Endothelial cell of umbilical vein (primary cell): ENCODE measurements around the gene DCLK3. TPM values are rescaled to one million over a fixed set of nuclear protein-coding genes. Genes with fewer than 3 reads are reported as not detected.
A peak's percentile ranks its signal among the peaks of the same experiment; 100 is the strongest.

ENCODE experiments used
- BruUV-seq: library from RNA; stranded (reverse); fragments of 400-500 nt; replicated peaks from 2 replicates; lab custom pipeline; 2021; lab: Mats Ljungman, UMichigan
- CTCF ChIA-PET: fragments of 300-600, 350-600 bp; sonication (Branson Sonifier 250); formaldehyde crosslinking; loops from one replicate; lab custom pipeline; 2021; ENCODE audit warnings: antibody characterized with exemption, inconsistent platforms; lab: Charles Lee
- POLR2A ChIA-PET: fragments of 300-600, 350-600 bp; sonication (Branson Sonifier 250); formaldehyde crosslinking; loops from one replicate; lab custom pipeline; 2021; ENCODE audit warnings: antibody characterized with exemption, inconsistent platforms; lab: Charles Lee
- DNase-seq: peaks from one replicate; pipeline ENCODE4 v3.0.0-alpha.2; 2011; ENCODE audit warnings: low read depth, low spot score
- FAIRE-seq: peaks from 2 replicates; lab custom pipeline; 2011; peaks lifted over from hg19 to GRCh38; lab: Jason Lieb, UNC
- H2AFZ ChIP-seq: 2 replicates; pipeline ENCODE4 v1.6.0; 2012; ENCODE audit warnings: low read depth, low read length, control low read depth, inconsistent platforms
- H3K27ac ChIP-seq: 2 replicates; pipeline ENCODE4 v1.5.1; 2011; ENCODE audit warnings: low read depth, mild to moderate bottlenecking, control low read depth, low read length, moderate library complexity; ENCODE audit not compliant: insufficient read depth
- H3K27me3 ChIP-seq, 2 experiments: 2 replicates each; pipeline versions ENCODE4 v1.6.0 to v1.6.1; 2011; ENCODE audit warnings: low read length in 2 of 2, mixed read lengths in 1 of 2; ENCODE audit not compliant: control insufficient read depth in 2 of 2, insufficient read depth in 2 of 2
- H3K36me3 ChIP-seq, 2 experiments: 2 replicates in 1 of 2; 3 replicates in 1 of 2; pipeline ENCODE4 v1.5.1; 2011; ENCODE audit warnings: low read length in 2 of 2, mild to moderate bottlenecking in 1 of 2, moderate library complexity in 1 of 2; ENCODE audit not compliant: control insufficient read depth in 2 of 2, insufficient read depth in 2 of 2; ENCODE audit errors: extremely low read depth in 1 of 2
- H3K4me1 ChIP-seq: 3 replicates; pipeline ENCODE4 v1.5.1; 2011; ENCODE audit warnings: mild to moderate bottlenecking, low read length; ENCODE audit not compliant: control insufficient read depth, insufficient read depth; ENCODE audit errors: extremely low read depth
- H3K4me2 ChIP-seq: 2 replicates; pipeline ENCODE4 v1.6.1; 2011; ENCODE audit warnings: low read length, control low read depth, mixed read lengths; ENCODE audit not compliant: insufficient read depth
- H3K4me3 ChIP-seq, 3 experiments: fragments of 200-600 bp in 1 of 3; sonication (generic), shearing (Covaris generic) in 1 of 3; replicated peaks in 1 of 3; 2 replicates each; pipeline ENCODE4 v1.5.1; 2011 to 2016; ENCODE audit warnings: control low read depth in 3 of 3, low read length in 3 of 3, mild to moderate bottlenecking in 2 of 3, inconsistent platforms in 1 of 3, low read depth in 1 of 3, moderate library complexity in 1 of 3; ENCODE audit not compliant: insufficient read depth in 1 of 3
- H3K79me2 ChIP-seq: 2 replicates; pipeline ENCODE4 v1.6.0; 2012; ENCODE audit warnings: low read length, inconsistent platforms; ENCODE audit not compliant: control insufficient read depth, insufficient read depth
- H3K9ac ChIP-seq: replicated peaks from 2 replicates; pipeline ENCODE3; 2011; ENCODE audit warnings: low read length, control low read depth; ENCODE audit not compliant: insufficient read depth; ENCODE audit errors: extremely low read depth
- H3K9me1 ChIP-seq: replicated peaks from 3 replicates; pipeline ENCODE4 v1.6.0; 2011; ENCODE audit warnings: mild to moderate bottlenecking, low read length; ENCODE audit not compliant: control insufficient read depth, insufficient read depth; ENCODE audit errors: extremely low read depth
- H3K9me3 ChIP-seq: replicated peaks from 2 replicates; pipeline ENCODE4 v1.5.1; 2012; ENCODE audit warnings: low read length, inconsistent platforms; ENCODE audit not compliant: control insufficient read depth, insufficient read depth
- H4K20me1 ChIP-seq: replicated peaks from 2 replicates; pipeline ENCODE3; 2011; ENCODE audit warnings: mild to moderate bottlenecking, low read length; ENCODE audit not compliant: control insufficient read depth, insufficient read depth; ENCODE audit errors: extremely low read depth
- CTCF ChIP-seq, 2 donors: IDR thresholded peaks; 1 replicate in 1 of 2; 2 replicates in 1 of 2; pipeline ENCODE4 v1.5.1; 2011; ENCODE audit warnings: low read length in 2 of 2, mild to moderate bottlenecking in 2 of 2, moderate library complexity in 2 of 2, control low read depth in 1 of 2, inconsistent platforms in 1 of 2, low read depth in 1 of 2; ENCODE audit not compliant: insufficient read depth in 1 of 2; ENCODE audit errors: extremely low read depth in 1 of 2
- FOS ChIP-seq: IDR thresholded peaks from 2 replicates; pipeline ENCODE4 v1.6.1; 2011; ENCODE audit warnings: mild to moderate bottlenecking, low read length, moderate library complexity, borderline replicate concordance; ENCODE audit not compliant: insufficient read depth
- GATA2 ChIP-seq: IDR thresholded peaks from 2 replicates; pipeline ENCODE4 v1.7.0; 2011; ENCODE audit warnings: low read depth, mild to moderate bottlenecking, moderate library complexity, mixed read lengths, low read length; ENCODE audit not compliant: insufficient read length, insufficient read depth
- POLR2AphosphoS5 ChIP-seq: IDR thresholded peaks from 2 replicates; pipeline ENCODE4 v1.6.1; 2012; ENCODE audit warnings: low read depth, mild to moderate bottlenecking, control low read depth, low read length, moderate library complexity; ENCODE audit not compliant: insufficient read depth
- dilution Hi-C: fragments of 300-500 bp; cut with MboI; formaldehyde crosslinking; loops from one replicate; pipeline ENCODE4 v1.15.0; 2019; ENCODE audit warnings: low sequenced_read_pairs; ENCODE audit not compliant: extremely low pct_ligation_motif_present
- intact Hi-C: fragments of 100-400 bp; cut with micrococcal nuclease; formaldehyde crosslinking; loops from one replicate; pipeline ENCODE4 v1.10.0; 2022
- polyA plus RNA-seq, 4 experiments: library from polyadenylated mRNA; depleted of rRNA in 3 of 4; stranded (reverse) in 3 of 4; unstranded in 1 of 4; fragments of >200 nt; gene quantifications; 2 replicates each; pipeline versions ENCODE4 v1.2.1 to v1.2.3, GENCODE V29; 2011 to 2012; ENCODE audit warnings: missing spikeins in 1 of 4
- total RNA-seq: library from RNA; stranded (reverse); gene quantifications from 2 replicates; pipeline ENCODE4 v1.2.3, GENCODE V29; 2021

Gene DCLK3
- total and polyA plus RNA-seq, 2 donors (not counting 3 experiments of a cell fraction or from before 2014, with no cell fraction given) = not detected

DNA sequence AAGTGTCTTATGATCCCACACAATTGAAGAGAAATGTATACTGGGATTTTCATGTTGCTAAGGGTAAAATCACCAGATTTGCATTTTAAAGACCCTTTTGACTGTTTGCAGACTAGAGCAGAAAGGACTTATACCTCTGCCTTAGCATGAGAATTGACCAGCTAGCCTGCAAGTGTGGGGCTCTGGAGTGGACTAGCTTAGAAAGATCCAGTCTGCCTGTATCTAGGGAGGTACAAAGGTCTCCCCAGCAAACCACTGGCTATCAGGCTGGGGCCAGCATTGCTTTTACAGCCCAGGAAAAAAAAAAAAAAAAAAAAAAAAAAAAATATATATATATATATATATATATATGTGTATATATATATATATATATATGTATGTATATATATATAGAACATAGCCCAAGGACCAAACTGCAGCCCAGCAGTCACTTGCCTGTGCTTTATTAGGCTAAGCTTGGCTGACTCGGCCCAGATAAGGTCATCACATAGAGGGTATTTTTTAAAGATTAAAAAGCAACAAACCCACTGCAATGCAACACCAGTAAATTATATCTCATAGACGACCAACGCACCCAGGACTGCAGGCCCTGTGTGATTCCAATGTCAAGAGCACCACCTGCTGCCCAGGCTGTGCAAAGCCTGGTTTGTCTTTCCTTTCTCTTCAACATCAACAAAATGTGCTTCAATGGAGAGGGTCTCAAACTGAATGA lies 63.7 kb downstream of the DCLK3 start:
- Histone ChIP-seq H3K27me3 (no peaks in the 10 kb centered on the region), H3K4me3 (no peak overlapping the region), H3K4me1 (no peaks in the 10 kb centered on the region), H4K20me1 (no peaks in the 10 kb centered on the region), H3K9ac (no peak overlapping the region), H3K79me2 (no peaks in the 10 kb centered on the region), H3K4me2 (no peak overlapping the region), H3K27ac (no peak overlapping the region), H3K36me3 (no peaks in the 10 kb centered on the region), H3K9me3 (no peaks in the 10 kb centered on the region), H2AFZ (no peak overlapping the region), H3K9me1 (no peaks in the 10 kb centered on the region)
- ChIA-PET CTCF (interaction anchor here (0.6 to 1.9 kb wide), 5 partner anchors 93 to 737 kb away, joined by 3 to 29 read pairs (median 5); no protein-coding TSS in a partner anchor), POLR2A (no interaction called here)
- intact Hi-C loops (loop anchor here (1.0 kb wide), 2 partner anchors 576 to 734 kb away; no protein-coding TSS in a partner anchor), dilution Hi-C loops (no loop called here)
- no TSS peak for BruUV-seq
- DNase-seq (peak; percentile 52), FAIRE-seq (peak; percentile 77)
- TF ChIP-seq FOS = no peak
- peak; percentile 72 to 76 for TF ChIP-seq CTCF (IDR thresholded peaks at IDR 0.05; ENCODE audit: extremely low read depth in 1 of 2, insufficient read depth in 1 of 2, low read depth in 1 of 2, low read length in 2 of 2)
- TF ChIP-seq POLR2AphosphoS5 = no peak
- TF ChIP-seq GATA2 = no peak
